Measurements from ENCODE around the gene MAST3. TPM values are rescaled to one million over a fixed set of nuclear protein-coding genes. Genes with fewer than 3 reads are reported as not detected.

The MAST3 gene
- total RNA-seq, 1 donor from 2014 or later = 3.9 TPM

GRCh38 chr19:18057557-18057956 is 40.0 kb upstream of the MAST3 start:
- H3K36me3 Mint-ChIP-seq (ENCODE audit: low read depth, unreplicated experiment) = no peaks in the 10 kb centered on the region
- no peaks in the 10 kb centered on the region for H3K9me3 Mint-ChIP-seq (ENCODE audit: unreplicated experiment)
- H3K27me3 Mint-ChIP-seq (ENCODE audit: unreplicated experiment) = peaks cover 12% of the 10 kb centered on the region
- no peaks in the 10 kb centered on the region for H3K4me1 Mint-ChIP-seq (ENCODE audit: unreplicated experiment)
- no peak overlapping the region for H3K27ac Mint-ChIP-seq (ENCODE audit: unreplicated experiment)
- no peak overlapping the region for H3K4me3 Mint-ChIP-seq (ENCODE audit: unreplicated experiment)
- TF ChIP-seq CTCF (IDR thresholded peaks at IDR 0.05; ENCODE audit: unreplicated experiment) = no peak
- no peak for DNase-seq (ENCODE audit: low spot score)

GRCh38 chr19:18058208-18059009 is 39.2 kb upstream of the MAST3 start:
- no peaks in the 10 kb centered on the region for H3K4me1 Mint-ChIP-seq (ENCODE audit: unreplicated experiment)
- TF ChIP-seq CTCF (IDR thresholded peaks at IDR 0.05; ENCODE audit: unreplicated experiment) = peak; percentile 96
- peaks cover 11% of the 10 kb centered on the region for H3K27me3 Mint-ChIP-seq (ENCODE audit: unreplicated experiment)
- H3K9me3 Mint-ChIP-seq (ENCODE audit: unreplicated experiment) = no peaks in the 10 kb centered on the region
- H3K36me3 Mint-ChIP-seq (ENCODE audit: low read depth, unreplicated experiment) = no peaks in the 10 kb centered on the region
- no peak overlapping the region for H3K27ac Mint-ChIP-seq (ENCODE audit: unreplicated experiment)
- peak; percentile 85 for DNase-seq (ENCODE audit: low spot score)
- no peak overlapping the region for H3K4me3 Mint-ChIP-seq (ENCODE audit: unreplicated experiment)

- TF ChIP-seq CTCF (IDR thresholded peaks at IDR 0.05; ENCODE audit: unreplicated experiment) = no peak
- Mint-ChIP-seq H3K27me3 (ENCODE audit: unreplicated experiment) (peaks cover 10% of the 10 kb centered on the region), H3K4me1 (ENCODE audit: unreplicated experiment) (no peaks in the 10 kb centered on the region), H3K9me3 (ENCODE audit: unreplicated experiment) (no peaks in the 10 kb centered on the region), H3K27ac (ENCODE audit: unreplicated experiment) (no peak overlapping the region), H3K36me3 (ENCODE audit: low read depth, unreplicated experiment) (no peaks in the 10 kb centered on the region), H3K4me3 (ENCODE audit: unreplicated experiment) (no peak overlapping the region)
- no peak for DNase-seq (ENCODE audit: low spot score)
Measured at GRCh38 chr19:18059297-18059696, 38.3 kb upstream of the MAST3 start.

GRCh38 chr19:18059902-18060301 is 37.7 kb upstream of the MAST3 start:
- H3K9me3 Mint-ChIP-seq (ENCODE audit: unreplicated experiment) = no peaks in the 10 kb centered on the region
- no peaks in the 10 kb centered on the region for H3K4me1 Mint-ChIP-seq (ENCODE audit: unreplicated experiment)
- H3K27ac Mint-ChIP-seq (ENCODE audit: unreplicated experiment) = no peak overlapping the region
- DNase-seq (ENCODE audit: low spot score) = no peak
- peaks cover 10% of the 10 kb centered on the region for H3K27me3 Mint-ChIP-seq (ENCODE audit: unreplicated experiment)
- no peak for TF ChIP-seq CTCF (IDR thresholded peaks at IDR 0.05; ENCODE audit: unreplicated experiment)
- no peaks in the 10 kb centered on the region for H3K36me3 Mint-ChIP-seq (ENCODE audit: low read depth, unreplicated experiment)
- no peak overlapping the region for H3K4me3 Mint-ChIP-seq (ENCODE audit: unreplicated experiment)

- no peak overlapping the region for H3K27ac Mint-ChIP-seq (ENCODE audit: unreplicated experiment)
- peaks cover 11% of the 10 kb centered on the region for H3K27me3 Mint-ChIP-seq (ENCODE audit: unreplicated experiment)
- H3K4me3 Mint-ChIP-seq (ENCODE audit: unreplicated experiment) = no peak overlapping the region
- H3K36me3 Mint-ChIP-seq (ENCODE audit: low read depth, unreplicated experiment) = no peaks in the 10 kb centered on the region
- no peaks in the 10 kb centered on the region for H3K4me1 Mint-ChIP-seq (ENCODE audit: unreplicated experiment)
- no peak for DNase-seq (ENCODE audit: low spot score)
- no peak for TF ChIP-seq CTCF (IDR thresholded peaks at IDR 0.05; ENCODE audit: unreplicated experiment)
- H3K9me3 Mint-ChIP-seq (ENCODE audit: unreplicated experiment) = no peaks in the 10 kb centered on the region
Measured at GRCh38 chr19:18060472-18060871, 37.1 kb upstream of the MAST3 start.
